Measurements from ENCODE around the gene SMIM36. TPM values are rescaled to one million over a fixed set of nuclear protein-coding genes. Genes with fewer than 3 reads are reported as not detected.

The SMIM36 gene
- total and polyA plus RNA-seq, 2 of the 8 experiments (the other 6 are each of a cell fraction or from before 2014, with no cell fraction given) = not detected

DNA sequence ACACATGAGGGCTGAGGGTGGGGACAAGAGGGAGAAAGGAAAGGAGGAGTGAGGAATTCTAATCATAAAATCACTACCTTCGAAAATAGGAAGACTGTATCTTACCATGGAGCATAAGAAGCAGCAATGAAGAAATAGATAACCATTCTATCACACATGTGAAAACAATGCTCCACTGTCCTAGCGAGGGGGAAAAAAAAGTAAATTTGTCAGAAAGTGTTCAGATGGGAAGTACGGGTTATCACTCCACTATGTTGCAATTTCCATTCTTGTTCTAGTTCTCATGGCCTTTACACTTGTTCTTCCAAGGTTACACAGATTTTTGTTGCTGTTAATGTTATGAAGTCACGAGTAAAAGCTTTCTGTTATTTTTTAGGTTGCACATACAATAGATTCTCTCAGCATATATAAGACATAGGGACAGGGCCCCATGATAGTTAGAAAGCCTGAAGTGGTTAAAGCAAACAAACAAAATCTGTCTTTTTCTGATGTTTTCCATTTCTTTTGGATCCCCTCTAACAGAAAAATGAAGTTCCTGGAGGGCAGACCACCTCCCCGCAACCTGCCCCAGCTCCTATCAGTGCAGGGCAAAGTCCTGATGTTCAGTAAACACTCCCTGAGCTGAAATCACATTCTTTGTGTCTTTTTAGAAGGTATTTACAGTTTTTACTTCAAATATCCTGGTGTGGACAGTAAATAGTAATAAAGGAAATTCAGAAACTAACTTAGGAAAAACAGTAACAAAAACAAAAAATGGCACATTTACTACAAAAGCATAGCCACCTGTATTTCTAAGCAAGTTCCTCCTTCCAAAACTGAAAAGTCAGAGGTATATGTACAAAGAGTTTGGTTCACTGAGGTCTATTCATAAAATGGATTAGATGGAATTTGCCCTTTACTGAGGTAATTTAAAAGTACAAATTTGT is 103.3 kb downstream of the SMIM36 start (continued):
- TF ChIP-seq, protein P1, sequence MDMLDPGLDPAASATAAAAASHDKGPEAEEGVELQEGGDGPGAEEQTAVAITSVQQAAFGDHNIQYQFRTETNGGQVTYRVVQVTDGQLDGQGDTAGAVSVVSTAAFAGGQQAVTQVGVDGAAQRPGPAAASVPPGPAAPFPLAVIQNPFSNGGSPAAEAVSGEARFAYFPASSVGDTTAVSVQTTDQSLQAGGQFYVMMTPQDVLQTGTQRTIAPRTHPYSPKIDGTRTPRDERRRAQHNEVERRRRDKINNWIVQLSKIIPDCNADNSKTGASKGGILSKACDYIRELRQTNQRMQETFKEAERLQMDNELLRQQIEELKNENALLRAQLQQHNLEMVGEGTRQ (IDR thresholded peaks at IDR 0.05; ENCODE audit: low read length) = no peak

All from H1 (cell line).